GM21423 (cell line): ENCODE data around the gene USP25.

Source experiments
- ATAC-seq: cut with Tn5 transposase; IDR thresholded peaks from one replicate; pipeline ENCODE4 v1.9.1; 2021; ENCODE audit warnings: mild to moderate bottlenecking, moderate library complexity; ENCODE audit not compliant: unreplicated experiment

USP25 gene

GRCh38 chr21:15804247-15805005, 74.6 kb downstream of the USP25 start:
- no peak for ATAC-seq

DNA sequence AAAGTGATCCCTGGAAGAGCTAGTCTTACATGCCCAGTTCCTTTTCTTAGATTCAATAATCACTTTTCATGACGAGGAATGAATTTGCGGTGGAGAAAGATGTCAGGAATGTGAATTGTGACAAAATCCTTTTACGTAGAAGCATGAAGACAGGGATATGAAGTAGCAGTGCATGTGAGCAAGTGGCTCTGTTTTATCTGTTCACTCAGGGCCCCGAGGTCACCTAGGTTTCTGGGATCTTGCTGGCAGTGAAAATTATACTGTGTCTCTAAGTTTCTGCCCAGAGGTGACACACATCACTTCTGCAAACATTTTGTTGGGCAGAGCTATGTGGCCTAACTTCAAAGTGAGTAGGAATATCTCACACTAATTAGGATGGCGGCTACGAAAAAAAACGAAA, 79.3 kb downstream of the USP25 start:
- no peak for ATAC-seq

GRCh38 chr21:15809818-15810217, 80.0 kb downstream of the USP25 start:
- no peak for ATAC-seq

GRCh38 chr21:15815285-15815684, 85.5 kb downstream of the USP25 start:
- no peak for ATAC-seq

GRCh38 chr21:15820327-15820726, 90.5 kb downstream of the USP25 start:
- ATAC-seq: no peak

- no peak for ATAC-seq
Observed at GRCh38 chr21:15820852-15821379, 91.1 kb downstream of the USP25 start.

DNA sequence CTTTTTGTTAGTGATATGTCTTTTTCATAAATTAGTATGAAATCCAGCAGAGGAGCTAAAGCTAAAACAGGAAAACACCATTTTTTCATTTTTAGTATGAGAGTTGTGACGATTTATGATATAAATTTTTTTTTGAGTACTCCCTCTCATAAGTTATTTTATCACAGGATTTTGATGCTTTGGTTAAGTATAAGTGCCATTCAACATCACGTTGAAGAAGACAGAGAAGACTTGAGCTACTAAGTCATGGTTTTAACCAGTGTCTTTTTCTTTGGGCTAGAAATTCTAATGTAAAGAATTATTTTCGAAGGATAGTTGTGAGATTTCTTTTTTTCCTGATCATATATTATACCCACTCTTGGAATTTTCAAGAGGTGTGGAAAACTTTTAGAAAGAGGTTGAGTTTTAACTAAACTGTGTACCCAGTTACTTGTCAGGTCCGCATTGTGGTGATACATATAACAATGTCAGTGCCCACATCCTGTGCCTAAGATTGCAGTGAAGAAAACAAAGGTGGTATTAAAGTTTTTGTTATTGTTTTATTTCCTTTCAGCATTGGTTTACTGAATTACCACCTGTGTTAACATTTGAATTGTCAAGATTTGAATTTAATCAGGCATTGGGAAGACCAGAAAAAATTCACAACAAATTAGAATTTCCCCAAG, 93.8 kb downstream of the USP25 start:
- ATAC-seq: no peak

DNA sequence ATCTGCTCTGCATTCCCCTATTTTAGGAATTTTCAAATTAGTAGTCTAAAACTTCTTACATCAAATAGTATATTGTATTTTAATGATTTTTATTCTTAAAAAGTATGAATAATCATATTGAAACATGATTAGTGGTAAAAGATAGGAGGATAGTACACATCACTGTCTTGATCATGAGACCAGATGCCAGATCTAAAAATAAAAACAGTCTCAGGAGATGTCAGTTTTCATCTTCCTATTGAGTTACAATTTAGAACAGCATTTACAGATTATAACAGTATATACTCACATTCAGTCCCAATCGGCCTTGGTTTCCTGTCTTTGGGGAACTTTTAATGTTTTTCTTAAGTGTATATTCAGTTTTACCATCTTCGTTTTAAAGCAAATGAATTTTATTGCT, 95.9 kb downstream of the USP25 start:
- no peak for ATAC-seq

- peak; percentile 71 for ATAC-seq
Observed at GRCh38 chr21:15826147-15826780, 96.5 kb downstream of the USP25 start.

DNA sequence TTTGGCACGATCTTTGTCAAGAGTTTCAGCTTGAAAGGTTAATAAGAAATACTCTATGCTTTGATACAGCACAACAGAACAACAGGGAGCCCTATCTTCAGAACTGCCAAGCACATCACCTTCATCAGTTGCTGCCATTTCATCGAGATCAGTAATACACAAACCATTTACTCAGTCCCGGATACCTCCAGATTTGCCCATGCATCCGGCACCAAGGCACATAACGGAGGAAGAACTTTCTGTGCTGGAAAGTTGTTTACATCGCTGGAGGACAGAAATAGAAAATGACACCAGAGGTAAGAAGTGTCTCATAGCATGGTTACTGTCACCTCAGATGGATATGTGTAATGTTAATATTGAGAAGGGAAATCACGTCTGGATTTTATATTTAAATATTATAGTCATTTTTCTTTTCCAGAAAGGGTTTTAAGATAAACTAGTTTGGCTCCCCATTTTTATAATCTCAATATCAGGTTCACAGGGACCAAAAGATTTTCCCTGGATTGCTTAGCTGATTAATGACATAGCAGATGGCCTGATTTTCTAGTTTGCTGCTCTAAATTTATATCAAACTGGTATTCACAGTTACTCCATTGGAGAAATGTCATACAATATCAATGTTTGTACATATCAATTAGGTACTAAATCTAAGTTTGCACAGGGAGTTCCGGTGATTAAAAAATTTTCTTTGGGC, 97.3 kb downstream of the USP25 start:
- no peak for ATAC-seq

GRCh38 chr21:15831497-15831896, 101.7 kb downstream of the USP25 start:
- no peak for ATAC-seq

DNA sequence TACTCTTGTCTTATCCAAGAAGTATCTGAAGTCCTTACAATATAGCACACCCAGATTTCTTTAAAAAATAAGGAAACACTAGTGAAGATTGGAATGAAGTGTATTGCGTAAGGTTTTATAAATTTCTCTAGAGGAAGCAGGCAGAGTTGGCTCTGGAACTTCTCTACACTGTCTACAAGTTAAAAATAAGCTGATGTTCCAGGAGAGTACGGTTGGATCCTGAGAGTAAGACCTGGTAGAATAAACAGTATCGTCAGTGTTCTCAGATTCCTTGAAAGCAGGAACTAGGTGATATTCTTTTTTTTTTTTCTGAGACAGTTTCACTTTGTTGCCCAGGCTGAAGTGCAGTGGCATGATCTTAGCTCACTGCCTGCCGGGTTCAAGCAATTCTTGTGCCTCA, 107.9 kb downstream of the USP25 start:
- no peak for ATAC-seq

- ATAC-seq: no peak
Observed at GRCh38 chr21:15839026-15839425, 109.2 kb downstream of the USP25 start.

- no peak for ATAC-seq
Observed at GRCh38 chr21:15839601-15840000, 109.8 kb downstream of the USP25 start.

DNA sequence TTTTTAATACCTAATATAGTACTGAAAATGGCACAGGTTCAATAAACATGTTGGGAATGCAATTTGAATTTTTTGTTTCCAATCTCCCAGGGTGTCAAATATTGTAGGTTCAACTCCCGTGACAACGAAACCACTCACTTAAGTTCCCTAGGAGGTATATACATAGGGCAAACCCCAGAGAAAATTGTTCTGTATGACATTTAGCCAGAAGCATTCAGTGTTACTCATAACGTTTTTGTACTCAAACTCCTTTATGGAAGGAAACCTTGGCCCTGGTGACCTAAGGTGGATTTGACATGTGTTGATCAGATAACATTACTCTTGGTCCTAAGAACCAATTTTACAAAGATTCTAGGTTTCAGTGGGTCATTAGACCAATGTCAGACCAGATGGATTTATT, 110.6 kb downstream of the USP25 start:
- no peak for ATAC-seq

- ATAC-seq: no peak
Observed at GRCh38 chr21:15841856-15842564, 112.2 kb downstream of the USP25 start.

- no peak for ATAC-seq
Observed at GRCh38 chr21:15842565-15842880, 112.7 kb downstream of the USP25 start.

GRCh38 chr21:15843766-15844165, 114.0 kb downstream of the USP25 start:
- ATAC-seq: no peak

GRCh38 chr21:15848634-15849560, 119.1 kb downstream of the USP25 start:
- ATAC-seq: no peak

DNA sequence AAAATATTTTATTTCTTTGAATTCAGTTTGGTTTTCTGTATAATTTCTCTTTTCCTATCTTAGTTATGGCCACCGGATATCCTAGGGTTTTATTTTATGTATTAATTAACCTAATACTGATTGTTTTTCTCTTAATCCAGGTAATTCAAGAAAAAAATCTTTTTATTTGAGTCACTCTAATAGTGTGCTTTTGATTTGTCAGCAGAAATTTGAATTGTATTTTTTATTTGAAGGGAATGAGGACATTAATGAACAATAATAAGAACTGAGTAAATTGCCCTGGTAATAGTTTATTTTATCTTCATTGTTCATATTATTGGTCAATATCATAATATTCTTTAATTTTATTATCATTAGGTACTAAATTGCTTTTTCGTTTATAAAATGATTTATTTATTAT, 120.1 kb downstream of the USP25 start:
- ATAC-seq: no peak
